Renal pelvis (tissue), 12 donors: ENCODE measurements around the gene KCND2. TPM values are rescaled to one million over a fixed set of nuclear protein-coding genes. Genes with fewer than 3 reads are reported as not detected.
A peak's percentile ranks its signal among the peaks of the same experiment; 100 is the strongest.
"Not testable (repeated sequence)": the region's sequence is repeated elsewhere in the genome, so short reads cannot be mapped to it uniquely, and the experiment has no call there.

Experiments
- DNase-seq: peaks from one replicate; pipeline ENCODE4 v3.0.0-alpha.2; 2013
- long read RNA-seq, 16 experiments: transcript quantifications; one replicate each; lab custom pipeline, GENCODE V29; 2026
- polyA plus RNA-seq, 3 donors: library from polyadenylated mRNA; unstranded; fragments of 120-200 nt; gene quantifications; one replicate each; pipeline ENCODE4 v1.2.1, GENCODE V29; 2013; ENCODE audit not compliant: insufficient read length in 3 of 3

The KCND2 gene
- 1 to 10 TPM in 2 of 3 donors, under 1 TPM in 1; 0.53 to 2.0 (median 1.8) TPM for polyA plus RNA-seq
- long read RNA-seq, donor 1 = 0 reads
- long read RNA-seq, donor 2 = 0 reads
- long read RNA-seq, donor 3 = 0 reads
- long read RNA-seq, donor 4 = 0 reads
- long read RNA-seq, donor 5 = 0 reads
- long read RNA-seq, donor 6 = 0 reads
- long read RNA-seq, donor 7 = 0 reads
- long read RNA-seq, donor 8, partial matches to known transcripts = 6 of 8 reads
- long read RNA-seq, donor 8, other reads (novel, unspliced or antisense) = 0 of 8 reads
- long read RNA-seq, donor 9 = 0 reads
- long read RNA-seq, donor 10 = 0 reads
- long read RNA-seq, donor 11 = 0 reads
- long read RNA-seq, donor 12, partial matches to known transcripts = 214 of 282 reads
- long read RNA-seq, donor 12, other reads (novel, unspliced or antisense) = 68 of 282 reads
- long read RNA-seq, donor 13 = 0 reads
- long read RNA-seq, donor 14 = 0 reads
- long read RNA-seq, donor 15 = 0 reads
- long read RNA-seq, donor 16 = 0 reads

DNA sequence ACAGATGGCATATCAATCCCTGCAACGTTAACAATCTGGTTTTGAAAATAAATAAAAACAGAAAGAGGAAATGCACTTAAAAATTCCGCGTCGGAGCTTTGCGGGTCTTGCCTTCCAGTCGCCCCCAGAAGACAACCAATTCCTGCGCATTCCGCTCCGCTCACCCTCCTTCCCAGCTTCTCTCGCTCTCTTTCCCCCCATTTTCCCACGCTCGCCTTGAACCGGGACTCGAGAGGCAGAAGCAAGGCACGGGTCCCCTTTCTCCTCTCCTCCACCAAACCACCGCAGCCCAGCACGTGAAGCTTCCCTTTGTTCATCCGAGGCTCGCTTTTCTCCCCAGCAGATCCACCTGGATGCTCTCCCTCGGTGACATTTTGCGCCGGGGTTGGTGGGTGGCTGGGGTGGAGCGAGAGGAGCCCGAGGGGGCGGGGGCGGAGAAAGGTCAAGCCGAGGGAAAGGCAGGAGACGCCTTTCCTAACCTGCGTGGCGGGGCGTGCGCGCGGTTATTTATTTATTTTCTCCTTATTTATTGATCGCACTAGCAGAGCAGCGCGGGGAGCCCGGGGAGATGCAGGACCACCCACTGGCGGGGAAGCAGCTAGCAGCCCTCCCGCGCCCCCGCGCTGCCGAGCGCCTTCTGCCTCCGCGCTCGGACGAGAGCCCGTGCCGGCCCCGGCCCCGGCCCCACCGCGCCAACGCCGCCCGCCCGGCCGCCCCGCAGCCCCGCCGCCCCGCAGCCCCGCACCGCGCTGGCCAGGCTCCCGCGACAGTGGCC, at the start of gene KCND2:
TSS of gene KCND2 (plus strand) at position 475 of the 775 bp plus-strand sequence.
- DNase-seq = peak; percentile 22

DNA sequence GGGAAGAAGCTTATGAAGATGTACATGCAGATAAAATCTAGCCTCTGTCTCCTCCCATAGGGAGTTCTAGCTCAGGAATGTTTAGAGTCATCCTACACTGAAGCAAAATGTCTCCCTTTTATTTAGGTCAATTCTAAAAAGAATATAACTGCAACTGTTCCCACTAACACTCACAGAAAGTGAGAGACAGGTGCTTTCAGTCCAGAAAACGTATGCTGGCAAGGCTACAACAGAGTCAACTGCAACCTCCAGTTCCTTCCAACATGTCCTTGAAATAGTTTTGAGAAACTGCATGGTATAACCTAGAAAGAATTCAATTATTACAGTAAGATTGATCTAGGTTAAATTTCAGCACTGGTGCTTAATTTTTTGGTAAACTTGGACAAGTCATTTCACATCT, 46.8 kb upstream of the KCND2 start:
- no peak for DNase-seq

DNA sequence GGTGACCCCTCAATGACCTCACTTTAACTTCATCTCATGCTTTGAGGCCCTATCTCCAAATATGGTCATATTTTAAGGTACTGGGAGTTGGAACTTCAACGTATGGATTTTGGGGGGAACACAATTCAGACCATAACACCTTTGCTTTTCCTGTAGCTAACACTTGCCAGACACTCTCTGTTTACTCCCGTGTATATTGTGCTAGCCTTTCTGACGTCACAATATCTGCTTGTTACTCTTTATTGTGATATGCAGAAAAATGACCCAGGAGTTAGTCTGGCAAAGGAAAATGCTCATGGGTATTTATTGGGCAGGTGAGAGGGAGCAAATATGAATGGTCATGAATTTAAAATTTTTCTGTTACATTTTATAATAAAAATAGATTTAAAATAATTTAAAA, 45.7 kb upstream of the KCND2 start:
- no peak for DNase-seq

DNA sequence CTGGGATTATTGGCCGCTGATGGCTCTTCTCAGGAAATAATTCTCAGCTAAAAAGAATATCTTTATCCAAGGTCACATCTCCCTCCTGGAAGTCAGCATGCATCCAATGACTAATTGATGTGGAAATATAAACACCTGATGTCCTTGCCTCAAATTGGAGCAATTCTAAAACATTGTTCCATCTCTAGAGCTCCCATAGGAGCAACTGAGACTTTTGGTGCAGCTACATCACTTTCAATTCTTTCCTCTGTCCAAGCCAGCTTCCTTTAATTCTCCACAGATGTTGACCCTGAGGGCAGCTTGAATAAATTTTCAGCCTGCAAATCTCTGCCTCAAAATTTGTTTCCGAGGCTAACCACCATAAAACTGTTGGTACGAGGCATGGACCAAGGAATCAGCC, 43.9 kb upstream of the KCND2 start:
- DNase-seq = no peak

DNA sequence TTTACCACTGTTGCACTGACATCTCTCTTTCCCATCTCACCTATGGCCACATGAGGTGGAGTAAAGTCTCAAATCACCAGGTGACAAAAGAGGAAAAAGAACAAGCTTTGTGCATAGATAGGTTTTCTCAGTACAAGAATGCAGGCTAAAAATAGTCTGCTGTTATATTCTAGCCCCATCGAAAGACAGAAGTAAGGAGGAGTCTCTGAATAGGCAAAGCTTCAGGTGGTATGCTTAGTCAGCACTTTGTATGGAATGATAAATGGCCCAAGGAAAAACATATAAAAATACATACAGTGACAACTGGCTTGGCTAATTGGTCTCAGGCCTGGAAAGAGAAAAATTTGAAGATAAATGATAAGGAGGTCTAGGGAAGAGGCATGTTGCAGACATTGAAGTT, 39.6 kb upstream of the KCND2 start:
- no peak for DNase-seq

DNA sequence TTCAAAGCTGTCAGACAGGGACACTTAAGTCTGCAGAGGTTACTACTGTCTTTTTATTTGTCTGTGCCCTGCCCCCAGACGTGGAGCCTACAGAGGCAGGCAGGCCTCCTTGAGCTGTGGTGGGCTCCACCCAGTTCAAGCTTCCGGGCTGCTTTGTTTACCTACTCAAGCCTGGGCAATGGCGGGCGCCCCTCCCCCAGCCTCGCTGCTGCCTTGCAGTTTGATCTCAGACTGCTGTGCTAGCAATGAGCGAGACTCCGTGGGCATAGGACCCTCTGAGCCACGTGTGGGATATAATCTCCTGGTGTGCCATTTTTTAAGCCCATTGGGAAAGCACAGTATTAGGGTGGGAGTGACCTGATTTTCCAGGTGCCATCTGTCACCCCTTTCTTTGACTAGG, 32.6 kb upstream of the KCND2 start:
- not testable (repeated sequence) for DNase-seq

DNA sequence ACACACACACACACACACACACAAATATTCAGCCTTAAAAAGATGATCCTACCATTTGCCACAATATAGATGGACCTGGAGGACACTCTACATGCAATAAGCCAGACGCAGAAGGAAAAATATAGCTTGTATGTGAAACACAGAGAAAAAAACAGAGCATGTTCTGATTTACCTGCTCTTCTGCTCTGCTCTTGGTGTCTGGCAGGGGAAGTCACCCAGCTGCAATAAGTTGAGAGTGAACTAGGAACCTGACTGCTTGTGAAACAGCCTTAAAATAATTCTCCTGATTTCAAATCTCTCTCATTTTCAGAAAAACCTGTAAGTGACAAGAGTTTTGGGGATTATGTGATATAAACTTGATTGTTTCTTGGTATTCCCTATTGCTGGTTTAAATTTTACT, 31.0 kb upstream of the KCND2 start:
- DNase-seq = no peak

DNA sequence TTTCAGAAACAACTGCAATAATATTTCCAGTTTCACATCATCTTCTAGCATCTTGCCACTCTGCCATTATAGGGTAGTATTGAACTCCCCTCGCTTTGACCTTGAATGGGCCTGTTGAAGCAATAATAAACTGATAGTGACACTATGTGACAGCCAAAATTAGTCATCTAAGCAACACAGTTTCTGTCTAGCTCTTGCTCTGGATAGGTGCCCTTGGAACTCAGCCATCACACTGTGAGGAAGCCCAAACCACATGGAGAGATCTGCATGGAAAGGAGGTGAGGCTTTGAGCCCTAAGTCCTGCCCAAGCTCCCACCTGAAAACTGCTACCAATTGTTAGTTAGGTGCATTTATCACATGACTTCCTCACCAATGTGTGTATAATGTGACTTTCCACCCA, 18.1 kb upstream of the KCND2 start:
- no peak for DNase-seq

DNA sequence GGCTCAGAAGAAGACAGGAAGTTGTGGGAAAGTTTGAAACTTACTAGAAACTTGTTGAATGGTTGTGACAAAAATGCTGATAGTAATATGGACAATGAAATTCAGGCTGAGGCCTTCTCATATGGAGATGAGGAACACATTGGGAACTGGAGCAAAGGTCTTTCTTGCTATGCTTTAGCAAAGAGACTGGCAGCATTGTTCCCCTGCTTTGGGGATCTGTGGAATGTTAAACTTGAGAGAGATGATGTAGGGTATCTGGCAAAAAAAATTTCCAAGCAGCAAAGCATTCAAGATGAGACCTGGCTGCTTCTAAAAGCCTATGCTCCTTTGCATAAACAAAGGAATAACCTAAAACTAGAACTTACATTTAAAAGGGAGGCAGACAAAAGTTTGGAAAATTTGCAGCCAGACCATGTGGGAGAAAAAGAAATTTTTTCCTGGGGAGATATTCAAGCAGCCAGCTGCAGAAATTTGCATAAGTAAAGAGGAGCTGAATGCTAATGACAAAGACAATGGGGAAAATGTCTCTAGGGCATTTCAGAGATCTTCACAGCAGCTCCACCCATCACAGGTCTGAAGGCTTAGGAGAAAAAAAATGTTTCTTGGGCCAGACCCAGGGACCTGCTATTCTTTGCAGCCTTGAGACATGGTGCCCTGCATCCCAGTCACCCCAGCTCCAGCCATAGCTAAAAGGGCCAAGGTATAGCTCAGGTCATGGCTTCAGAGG, 16.5 kb upstream of the KCND2 start:
- DNase-seq = no peak

DNA sequence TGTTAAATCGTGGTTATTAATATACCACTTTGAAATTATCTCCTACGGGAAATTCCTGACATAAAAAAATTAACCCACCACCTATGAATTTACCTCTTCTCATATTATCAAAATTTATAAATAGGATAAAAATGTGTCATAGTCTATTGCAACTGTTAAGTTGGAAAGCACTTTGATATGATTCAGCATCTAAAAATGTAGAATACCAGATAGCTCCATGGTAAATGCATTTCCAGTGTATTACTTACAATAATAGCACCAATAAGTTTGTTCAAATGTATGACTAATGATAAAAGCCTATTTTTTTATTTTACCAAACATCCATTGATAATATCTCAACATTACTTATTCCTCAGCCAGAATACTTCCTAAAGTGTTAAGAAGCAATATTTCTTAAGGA, 13.6 kb upstream of the KCND2 start:
- no peak for DNase-seq

DNA sequence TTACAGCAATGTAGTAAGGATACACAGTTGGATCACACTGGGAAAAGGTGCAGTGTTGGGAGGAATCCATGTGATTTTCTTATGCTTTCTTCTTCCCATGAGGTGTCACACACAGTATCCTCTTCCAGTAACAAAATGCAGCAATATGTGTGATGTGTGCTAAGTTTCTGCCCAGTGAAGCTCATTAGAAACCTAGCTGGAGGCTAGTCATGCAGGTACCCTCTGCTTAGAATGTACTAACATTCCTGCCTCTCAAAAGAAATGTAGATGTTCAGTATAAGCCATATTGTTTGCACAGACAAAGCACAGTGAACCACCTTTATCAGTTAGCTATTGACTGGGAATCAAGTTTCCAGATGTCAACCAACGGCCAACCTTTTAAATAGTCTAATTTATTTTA, 12.9 kb upstream of the KCND2 start:
- DNase-seq = no peak

DNA sequence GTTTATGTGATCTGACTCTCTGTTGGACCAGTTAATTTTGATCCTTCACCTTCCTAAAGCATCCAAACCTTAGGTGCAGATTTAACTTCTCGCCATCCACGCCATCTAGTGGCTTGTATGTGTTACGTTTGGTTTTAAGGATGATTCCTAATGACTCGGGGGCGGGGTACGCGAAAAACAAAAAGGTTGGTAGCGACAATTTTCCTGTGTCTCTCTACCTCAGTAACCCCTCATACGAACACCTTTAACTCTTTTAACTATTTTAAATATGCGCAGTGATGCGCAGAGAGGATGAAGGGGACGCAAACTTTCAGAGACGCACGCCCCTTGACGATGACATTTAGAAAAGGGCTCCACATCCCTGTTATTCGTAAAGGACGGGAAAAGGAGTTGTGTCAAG, 714 bp upstream of the KCND2 start:
- DNase-seq = peak; percentile 39

DNA sequence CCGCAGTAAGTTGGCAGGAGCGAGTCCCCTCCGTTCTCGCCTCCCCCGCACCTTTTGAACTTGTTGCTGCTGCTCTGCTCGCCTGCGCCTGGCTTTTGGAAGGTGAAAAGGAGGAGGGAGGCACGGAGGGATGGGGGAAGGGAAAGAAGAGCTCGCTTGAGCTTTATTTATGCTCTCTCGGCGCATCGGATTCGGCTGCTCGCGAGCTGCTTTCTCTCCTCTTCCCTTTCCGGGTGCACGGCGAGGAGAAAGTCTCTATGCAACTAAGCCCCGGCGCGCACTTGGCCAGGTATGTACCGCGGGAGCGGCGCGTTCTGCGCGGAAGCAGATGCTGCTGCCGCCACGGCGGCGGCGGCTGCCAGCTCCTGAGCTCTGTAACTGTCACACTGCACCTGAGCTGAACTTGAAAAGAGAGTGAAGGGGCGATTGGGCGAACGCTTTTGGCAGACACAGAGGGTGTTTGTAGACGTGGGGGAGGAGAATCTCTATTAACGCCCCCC, 551 bp downstream of the KCND2 start:
- peak; percentile 40 for DNase-seq

DNA sequence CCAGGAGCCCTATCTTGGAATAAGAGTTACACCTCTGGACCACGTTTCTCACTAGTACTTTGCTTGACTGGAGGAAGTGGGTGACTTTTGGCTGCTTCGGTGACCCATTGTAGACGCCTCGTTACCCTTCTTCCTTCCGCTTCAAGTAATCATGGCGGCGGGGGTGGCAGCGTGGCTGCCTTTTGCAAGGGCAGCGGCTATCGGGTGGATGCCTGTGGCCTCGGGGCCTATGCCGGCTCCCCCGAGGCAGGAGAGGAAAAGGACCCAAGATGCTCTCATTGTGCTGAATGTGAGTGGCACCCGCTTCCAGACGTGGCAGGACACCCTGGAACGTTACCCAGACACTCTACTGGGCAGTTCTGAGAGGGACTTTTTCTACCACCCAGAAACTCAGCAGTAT, 1.5 kb downstream of the KCND2 start:
- no peak for DNase-seq

DNA sequence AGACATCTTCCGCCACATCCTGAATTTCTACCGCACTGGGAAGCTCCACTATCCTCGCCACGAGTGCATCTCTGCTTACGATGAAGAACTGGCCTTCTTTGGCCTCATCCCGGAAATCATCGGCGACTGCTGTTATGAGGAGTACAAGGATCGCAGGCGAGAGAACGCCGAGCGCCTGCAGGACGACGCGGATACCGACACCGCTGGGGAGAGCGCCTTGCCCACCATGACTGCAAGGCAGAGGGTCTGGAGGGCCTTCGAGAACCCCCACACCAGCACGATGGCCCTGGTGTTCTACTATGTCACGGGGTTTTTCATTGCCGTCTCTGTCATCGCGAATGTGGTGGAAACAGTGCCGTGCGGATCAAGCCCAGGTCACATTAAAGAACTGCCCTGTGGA, 1.9 kb downstream of the KCND2 start:
- no peak for DNase-seq

DNA sequence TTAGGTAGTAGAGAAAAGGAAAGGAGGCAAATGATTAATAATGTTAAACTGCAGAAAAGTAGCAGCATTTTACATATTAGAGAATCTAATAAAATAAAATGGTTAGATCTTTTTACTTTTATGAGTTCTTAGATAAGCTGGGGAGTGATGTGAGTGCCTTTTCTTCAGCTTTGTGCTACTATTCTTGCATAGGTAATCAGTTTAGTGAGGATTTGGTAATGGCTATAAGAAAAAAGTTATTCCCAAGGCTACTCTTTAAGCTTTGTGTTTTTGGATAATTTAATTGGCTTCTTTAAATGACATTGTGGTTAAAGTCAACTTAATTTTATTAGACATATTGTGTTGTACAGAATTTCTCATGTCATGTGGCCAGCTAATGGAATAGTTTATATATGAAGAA, 3.7 kb downstream of the KCND2 start:
- no peak for DNase-seq

DNA sequence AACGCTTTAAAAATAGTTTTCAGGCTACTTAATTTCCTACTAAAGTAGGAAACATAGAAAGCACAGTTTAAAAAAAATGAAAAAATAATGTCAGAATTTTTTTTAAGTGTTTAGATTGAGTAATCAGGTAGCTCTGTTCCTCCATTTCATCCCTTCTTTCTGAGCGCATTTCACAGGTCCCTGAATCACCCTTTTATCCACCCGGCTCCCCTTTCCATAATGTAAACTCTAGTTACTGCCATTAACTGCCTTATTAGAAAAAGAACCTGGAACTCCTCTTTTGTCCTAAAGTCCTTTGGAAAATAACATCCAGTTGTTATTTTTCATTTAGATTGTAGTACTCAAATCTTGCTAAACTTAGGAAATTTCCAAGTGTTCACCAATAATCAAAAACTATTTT, 5.8 kb downstream of the KCND2 start:
- no peak for DNase-seq

DNA sequence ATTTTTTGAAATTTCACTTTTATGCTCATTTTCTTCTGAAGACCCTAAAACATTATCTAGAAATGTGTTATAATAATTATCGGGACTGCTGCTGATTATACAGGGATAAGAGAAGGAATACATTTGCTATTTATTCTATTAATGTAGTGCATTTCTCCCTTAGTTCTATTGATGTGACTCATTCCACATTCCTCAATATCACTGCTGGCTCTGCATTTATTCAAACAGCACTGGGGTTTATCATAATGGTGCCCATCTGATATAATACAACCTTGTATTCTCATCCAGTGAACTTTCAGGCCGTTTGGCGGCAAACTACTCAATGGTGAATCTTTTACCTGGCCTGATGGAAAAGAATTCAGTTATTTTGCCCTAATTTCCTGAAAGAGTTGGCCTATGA, 7.8 kb downstream of the KCND2 start:
- DNase-seq = no peak

DNA sequence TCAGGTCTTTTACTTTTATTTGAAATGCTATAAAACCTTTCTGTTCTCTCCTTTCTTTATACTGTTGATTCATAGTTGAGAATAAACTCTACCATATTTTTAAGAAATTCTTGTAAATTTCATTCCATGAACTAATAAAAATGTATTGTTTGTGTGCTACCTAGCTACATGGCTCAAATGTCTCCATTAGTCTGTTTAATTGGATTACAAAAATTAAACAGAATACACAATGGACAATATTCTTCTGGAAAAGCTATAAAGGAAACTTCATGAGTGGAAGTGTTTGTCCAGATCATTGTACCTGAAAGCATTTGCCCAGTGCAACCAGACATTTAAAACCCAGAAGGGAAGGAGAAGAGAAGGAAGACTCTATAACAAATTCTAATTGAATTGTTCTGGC, 20.1 kb downstream of the KCND2 start:
- DNase-seq = no peak

DNA sequence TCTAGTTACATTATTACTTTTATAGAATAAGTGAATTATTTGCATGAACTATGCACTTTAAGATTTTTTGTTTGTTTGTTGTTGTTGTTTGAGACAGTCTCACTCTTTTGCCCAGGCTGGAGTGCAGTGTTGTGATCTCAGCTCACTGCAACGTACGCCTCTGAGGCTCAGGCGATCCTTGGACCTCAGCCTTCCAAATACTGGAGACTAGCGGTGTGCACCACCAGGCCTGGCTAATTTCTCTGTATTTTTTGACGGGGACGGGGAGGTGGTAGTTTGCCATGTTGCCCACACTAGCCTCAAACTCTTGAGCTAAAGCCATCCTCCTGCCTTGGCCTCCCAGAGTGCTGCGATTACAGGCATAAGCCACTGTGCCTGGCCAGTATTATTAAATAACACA, 29.2 kb downstream of the KCND2 start:
- no peak for DNase-seq

DNA sequence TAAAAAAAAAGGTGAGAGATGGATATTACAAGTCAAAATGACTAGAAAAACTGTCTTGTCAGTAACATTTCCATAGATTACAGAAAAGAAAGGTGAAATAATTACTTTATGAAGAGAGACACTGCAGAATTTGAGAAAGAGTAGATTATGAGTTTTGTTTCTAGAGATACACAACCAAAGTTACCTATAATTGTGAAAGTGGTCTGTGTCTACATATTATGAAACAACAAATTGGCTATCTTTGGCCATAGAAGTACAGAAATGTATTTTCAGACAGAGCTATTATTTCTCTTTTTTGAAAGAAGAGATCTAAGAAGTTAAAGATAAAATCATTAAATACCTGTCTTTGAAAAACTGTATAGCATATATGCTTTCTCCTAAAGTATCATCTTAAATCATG, 30.1 kb downstream of the KCND2 start:
- no peak for DNase-seq

DNA sequence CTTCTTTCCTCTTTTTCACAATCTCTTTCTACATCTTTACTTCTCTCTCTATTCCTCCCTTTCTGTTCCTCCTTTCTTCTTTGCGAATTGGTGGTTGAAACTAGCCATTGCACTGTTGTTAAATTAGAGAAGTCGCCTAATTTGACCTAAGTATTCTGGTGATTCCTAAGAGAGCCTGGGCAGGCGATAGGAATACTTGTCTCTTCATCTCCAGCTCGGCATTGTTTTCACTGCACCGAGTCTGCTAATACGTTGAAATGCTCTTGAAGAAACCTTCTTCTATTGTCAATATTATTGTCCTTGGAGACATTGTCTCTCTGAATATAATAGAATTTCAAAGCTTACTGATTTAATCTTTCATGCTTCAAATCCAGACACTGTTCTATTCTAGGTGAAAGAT, 31.7 kb downstream of the KCND2 start:
- DNase-seq = no peak
